A172 (cell line): ENCODE results near the gene ANKDD1A. TPM values are rescaled to one million over a fixed set of nuclear protein-coding genes. Genes with fewer than 3 reads are reported as not detected.

Source experiments
- DNase-seq: peaks from one replicate; pipeline ENCODE4 v3.0.0-alpha.2; 2015; ENCODE audit warnings: low spot score
- total RNA-seq: library from RNA; depleted of rRNA; stranded (reverse); fragments of >200 nt; shearing (Covaris generic); gene quantifications from 2 replicates; pipeline ENCODE4 v1.2.3, GENCODE V29; 2014; rRNA removed

ANKDD1A gene
- total RNA-seq, 1 experiment from 2014 or later = 15.7 TPM

DNA sequence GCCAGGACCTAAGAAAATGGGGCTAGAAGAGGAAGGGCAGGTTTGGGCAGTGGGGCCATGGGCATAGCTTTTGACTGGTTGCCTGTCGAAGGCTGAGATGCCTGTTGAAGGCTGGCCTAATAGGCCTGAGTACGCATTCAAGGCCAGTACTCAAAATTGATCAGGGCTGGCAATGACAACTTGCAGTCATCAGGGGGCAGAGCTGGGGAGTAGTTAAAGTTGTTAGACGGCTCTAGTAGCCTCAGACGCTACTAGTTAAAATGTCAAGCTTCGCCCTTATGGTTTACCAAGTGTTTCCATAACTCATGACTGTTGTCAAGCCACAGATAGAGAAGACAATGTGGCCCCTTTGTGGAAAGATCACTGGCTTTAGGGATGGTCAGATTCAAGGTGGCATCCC lies 49.3 kb downstream of the ANKDD1A start:
- DNase-seq = no peak

DNA sequence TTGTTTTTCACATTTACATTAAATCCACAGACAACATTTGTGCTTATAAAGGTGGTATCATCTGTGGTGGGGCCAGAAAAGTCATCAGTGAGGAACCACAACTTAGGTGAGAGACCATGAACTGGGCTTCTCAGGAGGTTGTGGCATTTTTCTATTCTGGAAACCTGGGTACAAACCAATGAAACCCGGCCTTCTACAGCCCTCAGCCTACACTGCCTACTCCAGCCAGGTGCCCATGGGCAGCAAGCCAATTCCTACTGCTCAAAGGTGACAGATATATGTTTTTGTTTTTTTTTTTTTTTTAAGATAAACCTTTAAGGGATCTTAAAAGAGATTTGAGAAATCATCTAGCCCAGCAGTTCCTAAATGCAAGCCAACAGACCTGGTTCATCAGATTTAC lies 57.7 kb downstream of the ANKDD1A start:
- DNase-seq = no peak

GRCh38 chr15:64970698-64971097 lies 59.0 kb downstream of the ANKDD1A start:
- DNase-seq = no peak

- no peak for DNase-seq
Measured at GRCh38 chr15:64975390-64975789, 63.7 kb downstream of the ANKDD1A start.

- DNase-seq = no peak
Measured at GRCh38 chr15:64979252-64979710, 67.6 kb downstream of the ANKDD1A start.

- DNase-seq = no peak
Measured at GRCh38 chr15:64981812-64982431, 70.2 kb downstream of the ANKDD1A start.

DNA sequence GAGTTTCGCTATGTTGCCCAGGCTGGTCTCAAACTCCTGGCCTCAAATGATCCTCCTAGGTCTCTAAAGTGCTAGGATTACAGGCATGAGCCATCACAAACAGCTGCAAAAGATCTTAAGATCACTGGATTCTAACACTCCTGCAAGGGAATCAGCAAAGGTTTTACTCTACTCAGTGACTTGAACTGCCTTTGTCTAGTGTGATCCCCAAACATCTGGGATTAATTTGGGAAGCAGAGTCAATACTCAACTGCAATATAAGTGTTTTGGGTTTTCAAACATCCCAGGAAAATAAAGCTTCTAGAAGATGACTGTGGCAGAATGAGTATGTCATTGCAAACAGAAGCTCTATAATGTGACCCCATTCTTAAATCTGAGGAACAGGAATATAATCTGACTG lies 70.8 kb downstream of the ANKDD1A start:
- no peak for DNase-seq

DNA sequence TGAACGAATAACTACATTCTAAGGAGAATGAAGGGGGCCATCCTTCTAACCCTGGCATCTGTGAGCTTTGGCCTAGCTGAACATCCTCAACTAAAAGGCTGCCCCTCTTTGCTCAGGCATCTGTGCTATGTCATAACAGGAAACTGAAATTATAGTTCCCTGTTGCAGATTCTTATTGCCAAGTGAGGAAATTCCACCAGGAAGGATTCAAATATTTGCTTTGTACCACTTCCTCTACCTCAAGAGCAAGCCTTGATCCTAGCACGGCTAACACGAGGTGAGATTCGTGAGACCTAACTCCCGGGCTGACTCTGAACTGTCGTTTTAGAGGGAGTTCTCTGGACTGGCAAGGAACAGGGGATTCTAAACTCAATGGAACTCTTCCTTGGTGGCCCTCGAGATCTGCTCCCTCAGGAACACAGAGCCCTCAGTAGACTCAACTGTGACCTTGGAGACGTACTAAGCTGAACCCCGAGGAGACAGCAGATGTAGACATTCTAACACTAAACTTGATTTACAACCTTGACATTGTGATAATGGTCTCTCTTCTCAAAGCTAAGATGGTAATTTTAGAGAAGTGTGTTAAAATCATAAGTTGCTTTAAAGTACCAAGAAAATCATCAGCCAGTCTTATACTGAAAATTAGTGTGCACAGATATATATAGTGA lies 73.8 kb downstream of the ANKDD1A start:
- peak; percentile 5 for DNase-seq

DNA sequence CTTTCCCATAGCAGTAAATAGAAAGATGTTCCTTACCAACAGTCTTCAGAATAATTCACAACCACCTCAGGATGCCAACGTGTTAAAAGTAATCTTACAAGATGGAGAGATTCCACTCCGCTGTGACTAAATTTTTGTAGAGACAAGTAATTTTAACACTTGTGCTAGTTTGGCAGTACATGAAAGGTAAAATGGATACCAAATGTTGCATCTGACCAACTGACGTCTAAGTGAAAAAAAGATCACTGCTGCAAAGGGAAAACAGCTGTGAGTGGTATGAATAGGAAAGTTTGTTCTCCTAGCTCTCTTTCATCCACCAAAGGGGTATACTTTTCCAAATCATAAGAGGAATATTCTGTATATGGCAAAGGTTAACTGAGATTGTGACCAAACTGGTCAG lies 75.4 kb downstream of the ANKDD1A start:
- DNase-seq = no peak

GRCh38 chr15:64989416-64990167 lies 77.9 kb downstream of the ANKDD1A start, which contains the start of gene SPG21:
Gene SPG21 (minus strand): TSS chr15:64989914. CDS start chr15:64983569, 6,345 bp downstream.
- DNase-seq = peak; percentile 81

GRCh38 chr15:64990168-64990470 lies 78.4 kb downstream of the ANKDD1A start:
- DNase-seq = no peak

- no peak for DNase-seq
Measured at GRCh38 chr15:64991536-64992135, 79.9 kb downstream of the ANKDD1A start.

GRCh38 chr15:64993290-64993689 lies 81.6 kb downstream of the ANKDD1A start:
- no peak for DNase-seq

DNA sequence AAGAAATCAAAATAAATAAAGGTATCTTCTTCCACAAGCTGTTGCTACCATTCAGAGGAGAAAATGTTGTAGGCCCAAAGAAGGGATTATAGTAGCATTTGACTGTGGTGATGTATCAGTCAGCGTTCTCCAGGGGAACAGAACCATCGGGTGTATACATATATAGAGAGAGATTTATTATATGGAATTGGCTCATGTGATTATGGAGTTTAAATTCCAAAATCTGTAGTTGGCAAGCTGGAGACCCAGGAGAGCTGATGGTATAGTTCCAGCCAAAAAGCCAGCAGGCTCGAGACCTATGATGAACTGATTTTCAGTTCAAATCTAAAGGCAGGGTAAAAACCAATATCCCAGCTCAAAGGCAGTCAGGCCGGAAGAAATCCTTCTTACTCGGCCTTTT lies 85.4 kb downstream of the ANKDD1A start:
- DNase-seq = no peak

- no peak for DNase-seq
Measured at GRCh38 chr15:64997745-64998375, 86.2 kb downstream of the ANKDD1A start.

- DNase-seq = no peak
Measured at GRCh38 chr15:65004993-65005392, 93.3 kb downstream of the ANKDD1A start.

- DNase-seq = no peak
Measured at GRCh38 chr15:65006876-65007275, 95.2 kb downstream of the ANKDD1A start.

Other genes with a start within 250 kb of the ANKDD1A start
- gene RBPMS2, start 136.3 kb upstream of the ANKDD1A start, total RNA-seq = 0.50 and 0.53 TPM in 2 replicates
- 11.0 and 15.1 TPM in 2 replicates for gene PIF1, start 86.3 kb upstream of the ANKDD1A start, total RNA-seq
- 15.2 and 24.3 TPM in 2 replicates for gene PLEKHO2, start 70.0 kb upstream of the ANKDD1A start, total RNA-seq
- gene SPG21, start 78.0 kb downstream of the ANKDD1A start, total RNA-seq = 102 and 113 TPM in 2 replicates
- gene MTFMT, start 117.7 kb downstream of the ANKDD1A start, total RNA-seq = 33.4 and 47.1 TPM in 2 replicates
- gene SLC51B, start 133.5 kb downstream of the ANKDD1A start, total RNA-seq = not detected in 2 replicates
- not detected in 2 replicates for gene RASL12, start 156.1 kb downstream of the ANKDD1A start, total RNA-seq
- gene KBTBD13, start 164.8 kb downstream of the ANKDD1A start, total RNA-seq = not detected in 2 replicates
- gene UBAP1L, start 203.3 kb downstream of the ANKDD1A start, total RNA-seq = 0.05 and 0.65 TPM in 2 replicates
- 18.2 and 18.7 TPM in 2 replicates for gene PDCD7, start 221.9 kb downstream of the ANKDD1A start, total RNA-seq